Stimulated activated CD4-positive, alpha-beta T cell treated with anti-CD3 and anti-CD28 coated beads, Interleukin-12 subunit alpha, Interleukin-12 subunit beta, amount 100 ng/mL, for 24 hours (primary cell): ENCODE results near the gene MINDY1.

Experiments
- DNase-seq, 2 experiments: peaks; one replicate each; pipeline ENCODE4 v3.0.0-alpha.2; 2020; ENCODE audit warnings: low read depth in 2 of 2

The MINDY1 gene

GRCh38 chr1:150985179-150985825 lies 21.4 kb downstream of the MINDY1 start:
- no peak for DNase-seq

GRCh38 chr1:150981805-150982712 lies 24.6 kb downstream of the MINDY1 start, which contains the start of gene ANXA9:
Gene ANXA9, plus strand, starts transcription at chr1:150982292. Its CDS starts 814 bp downstream, at chr1:150983106.
- DNase-seq = no peak

- DNase-seq = no peak
Measured at GRCh38 chr1:150981177-150981804, 25.4 kb downstream of the MINDY1 start.

GRCh38 chr1:150979092-150980056 lies 27.3 kb downstream of the MINDY1 start:
- DNase-seq = peak; percentile 76 to 88

- peak; percentile 31 to 68 for DNase-seq
Measured at GRCh38 chr1:150976879-150977694, 29.6 kb downstream of the MINDY1 start.

GRCh38 chr1:150976401-150976821 lies 30.3 kb downstream of the MINDY1 start:
- no peak for DNase-seq

- peak; percentile 51 for DNase-seq
Measured at GRCh38 chr1:150974580-150975478, 31.9 kb downstream of the MINDY1 start, which contains the start of gene CERS2. Gene CERS2, minus strand, starts transcription at chr1:150974835. Its CDS starts 5,745 bp downstream, at chr1:150969090.

- peak in 1 of 2 experiments; percentile 38 for DNase-seq
Measured at GRCh38 chr1:150973836-150974579, 32.7 kb downstream of the MINDY1 start.

GRCh38 chr1:150973258-150973835 lies 33.4 kb downstream of the MINDY1 start:
- DNase-seq = no peak

GRCh38 chr1:150972417-150972940 lies 34.2 kb downstream of the MINDY1 start:
- no peak for DNase-seq

- no peak for DNase-seq
Measured at GRCh38 chr1:150971583-150972416, 34.9 kb downstream of the MINDY1 start.

- DNase-seq = no peak
Measured at GRCh38 chr1:150970808-150971582, 35.7 kb downstream of the MINDY1 start.

GRCh38 chr1:150969626-150970025 lies 37.1 kb downstream of the MINDY1 start:
- DNase-seq = no peak

GRCh38 chr1:150968491-150968890 lies 38.2 kb downstream of the MINDY1 start:
- DNase-seq = no peak

GRCh38 chr1:150967936-150968335 lies 38.8 kb downstream of the MINDY1 start:
- no peak for DNase-seq

GRCh38 chr1:150966011-150966410 lies 40.7 kb downstream of the MINDY1 start:
- no peak for DNase-seq
